ENCODE data around the gene RNF125. TPM values are rescaled to one million over a fixed set of nuclear protein-coding genes. Genes with fewer than 3 reads are reported as not detected.
A peak's percentile ranks its signal among the peaks of the same experiment; 100 is the strongest.

The RNF125 gene
- total and polyA plus RNA-seq, 10 of the 15 experiments (the other 5 are each of a cell fraction or from before 2014, with no cell fraction given): 0.79 to 3.9 (median 2.9) TPM

DNA sequence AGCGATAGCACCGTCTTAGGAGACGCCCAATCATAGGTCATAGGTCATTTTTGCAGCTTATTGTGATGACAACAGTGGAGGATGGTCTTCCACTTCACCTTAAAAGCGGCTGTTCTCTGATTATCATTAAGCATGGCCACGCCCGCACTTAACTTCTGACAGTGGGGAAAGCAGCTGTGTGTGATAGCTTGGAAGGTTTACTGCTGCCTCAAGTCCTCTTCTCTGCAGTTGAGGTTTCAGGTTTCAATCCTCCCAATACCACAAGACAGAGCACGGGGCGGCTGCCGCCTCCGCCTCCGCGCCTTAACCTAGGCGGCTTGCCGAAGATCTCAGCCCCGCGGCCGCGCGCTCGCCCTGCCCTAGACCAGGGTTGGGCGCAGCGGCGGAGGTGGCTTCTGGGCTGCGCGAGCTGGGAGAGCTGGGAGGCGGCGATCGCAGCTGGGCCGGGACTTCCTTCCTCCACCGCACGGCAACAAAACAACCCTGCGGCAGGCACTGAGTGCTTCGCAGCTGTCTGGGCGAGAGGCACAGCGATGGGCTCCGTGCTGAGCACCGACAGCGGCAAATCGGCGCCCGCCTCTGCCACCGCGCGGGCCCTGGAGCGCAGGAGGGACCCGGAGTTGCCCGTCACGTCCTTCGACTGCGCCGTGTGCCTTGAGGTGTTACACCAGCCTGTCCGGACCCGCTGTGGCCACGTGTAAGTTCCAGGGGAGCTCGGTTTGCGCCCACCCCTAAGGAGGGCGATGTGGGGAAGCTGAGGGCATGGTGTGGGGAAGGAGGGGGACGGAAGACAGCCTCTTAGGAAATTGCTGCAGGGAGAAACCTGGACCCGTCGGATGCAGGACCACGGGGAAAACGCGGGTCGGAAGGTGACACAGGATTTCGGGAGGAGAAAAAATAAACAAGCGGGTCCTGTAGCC is at the start of gene RNF125 (continued):
- TF ChIP-seq, protein P1, sequence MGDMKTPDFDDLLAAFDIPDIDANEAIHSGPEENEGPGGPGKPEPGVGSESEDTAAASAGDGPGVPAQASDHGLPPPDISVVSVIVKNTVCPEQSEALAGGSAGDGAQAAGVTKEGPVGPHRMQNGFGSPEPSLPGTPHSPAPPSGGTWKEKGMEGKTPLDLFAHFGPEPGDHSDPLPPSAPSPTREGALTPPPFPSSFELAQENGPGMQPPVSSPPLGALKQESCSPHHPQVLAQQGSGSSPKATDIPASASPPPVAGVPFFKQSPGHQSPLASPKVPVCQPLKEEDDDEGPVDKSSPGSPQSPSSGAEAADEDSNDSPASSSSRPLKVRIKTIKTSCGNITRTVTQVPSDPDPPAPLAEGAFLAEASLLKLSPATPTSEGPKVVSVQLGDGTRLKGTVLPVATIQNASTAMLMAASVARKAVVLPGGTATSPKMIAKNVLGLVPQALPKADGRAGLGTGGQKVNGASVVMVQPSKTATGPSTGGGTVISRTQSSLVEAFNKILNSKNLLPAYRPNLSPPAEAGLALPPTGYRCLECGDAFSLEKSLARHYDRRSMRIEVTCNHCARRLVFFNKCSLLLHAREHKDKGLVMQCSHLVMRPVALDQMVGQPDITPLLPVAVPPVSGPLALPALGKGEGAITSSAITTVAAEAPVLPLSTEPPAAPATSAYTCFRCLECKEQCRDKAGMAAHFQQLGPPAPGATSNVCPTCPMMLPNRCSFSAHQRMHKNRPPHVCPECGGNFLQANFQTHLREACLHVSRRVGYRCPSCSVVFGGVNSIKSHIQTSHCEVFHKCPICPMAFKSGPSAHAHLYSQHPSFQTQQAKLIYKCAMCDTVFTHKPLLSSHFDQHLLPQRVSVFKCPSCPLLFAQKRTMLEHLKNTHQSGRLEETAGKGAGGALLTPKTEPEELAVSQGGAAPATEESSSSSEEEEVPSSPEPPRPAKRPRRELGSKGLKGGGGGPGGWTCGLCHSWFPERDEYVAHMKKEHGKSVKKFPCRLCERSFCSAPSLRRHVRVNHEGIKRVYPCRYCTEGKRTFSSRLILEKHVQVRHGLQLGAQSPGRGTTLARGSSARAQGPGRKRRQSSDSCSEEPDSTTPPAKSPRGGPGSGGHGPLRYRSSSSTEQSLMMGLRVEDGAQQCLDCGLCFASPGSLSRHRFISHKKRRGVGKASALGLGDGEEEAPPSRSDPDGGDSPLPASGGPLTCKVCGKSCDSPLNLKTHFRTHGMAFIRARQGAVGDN (IDR thresholded peaks at IDR 0.05): no peak
- no peak for TF ChIP-seq CEBPB (IDR thresholded peaks at IDR 0.05; ENCODE audit: borderline replicate concordance in 1 of 2, low read depth in 2 of 2, low read length in 2 of 2)
- TF ChIP-seq MLLT1 (IDR thresholded peaks at IDR 0.05): no peak
- no peak for TF ChIP-seq CUX1 (IDR thresholded peaks at IDR 0.05; ENCODE audit: insufficient replicate concordance, low read depth, low read length)
- peak; percentile 90 for TF ChIP-seq POLR2A (IDR thresholded peaks at IDR 0.05; ENCODE audit: low read depth, low read length)
- TF ChIP-seq SRF (IDR thresholded peaks at IDR 0.05; ENCODE audit: low read depth in 2 of 2, low read length in 2 of 2): no peak
- no peak for TF ChIP-seq RBBP5 (conservative IDR thresholded peaks at IDR 0.05)
- no peak for TF ChIP-seq IRF4 (IDR thresholded peaks at IDR 0.05; ENCODE audit: low read depth, low read length)
- TF ChIP-seq TCF7 (IDR thresholded peaks at IDR 0.05; ENCODE audit: borderline replicate concordance): no peak
- TF ChIP-seq RUNX3 (IDR thresholded peaks at IDR 0.05; ENCODE audit: low read length): peak; percentile 91

Measured in GM12878 (cell line).